Measurements from ENCODE around the gene ZNF649.
A peak's percentile ranks its signal among the peaks of the same experiment; 100 is the strongest.
"Not testable (repeated sequence)": the region's sequence is repeated elsewhere in the genome, so short reads cannot be mapped to it uniquely, and the experiment has no call there.

ZNF649 gene

GRCh38 chr19:51904331-51905165 lies at the start of gene ZNF649:
ZNF649 (minus strand) TSS chr19:51905017; CDS start chr19:51900107, 4,910 bp downstream.
- peak; percentile 90 for DNase-seq

GRCh38 chr19:51948975-51949374 lies 44.2 kb upstream of the ZNF649 start:
- DNase-seq = no peak

DNA sequence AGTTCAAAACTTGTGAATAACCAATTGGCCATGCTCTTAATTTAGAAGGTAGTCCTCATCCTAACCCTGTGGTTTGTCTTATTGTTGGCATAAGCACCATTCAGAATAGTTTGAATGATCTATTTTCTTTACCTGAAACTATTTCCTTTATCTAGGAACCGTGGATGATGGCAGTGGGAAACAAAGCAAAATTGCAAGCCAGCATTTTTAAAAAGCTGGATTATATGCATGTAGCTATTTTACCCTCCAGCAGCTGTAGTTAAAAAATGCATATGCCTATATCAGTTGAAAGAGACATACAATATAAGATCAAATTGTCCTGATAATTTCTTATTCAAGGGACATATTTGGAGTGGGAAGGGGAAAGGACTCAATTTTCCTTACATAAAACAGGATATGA lies 41.8 kb upstream of the ZNF649 start:
- no peak for DNase-seq

DNA sequence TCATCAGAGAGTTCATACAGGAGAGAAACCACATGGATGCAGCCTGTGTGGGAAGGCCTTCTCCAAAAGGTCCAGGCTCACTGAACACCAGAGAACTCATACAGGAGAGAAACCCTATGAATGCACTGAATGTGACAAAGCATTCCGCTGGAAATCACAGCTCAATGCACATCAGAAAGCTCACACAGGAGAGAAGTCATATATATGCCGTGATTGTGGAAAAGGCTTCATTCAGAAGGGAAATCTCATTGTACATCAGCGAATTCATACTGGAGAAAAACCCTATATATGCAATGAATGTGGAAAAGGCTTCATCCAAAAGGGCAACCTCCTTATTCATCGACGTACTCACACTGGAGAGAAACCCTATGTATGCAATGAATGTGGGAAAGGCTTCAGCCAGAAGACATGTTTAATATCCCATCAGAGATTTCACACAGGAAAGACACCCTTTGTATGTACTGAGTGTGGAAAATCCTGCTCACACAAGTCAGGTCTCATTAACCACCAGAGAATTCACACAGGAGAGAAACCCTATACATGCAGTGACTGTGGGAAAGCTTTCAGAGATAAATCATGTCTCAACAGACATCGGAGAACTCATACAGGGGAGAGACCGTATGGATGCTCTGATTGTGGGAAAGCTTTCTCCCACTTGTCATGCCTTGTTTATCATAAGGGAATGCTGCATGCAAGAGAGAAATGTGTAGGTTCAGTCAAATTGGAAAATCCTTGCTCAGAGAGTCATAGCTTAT lies 40.2 kb upstream of the ZNF649 start:
- DNase-seq = no peak

GRCh38 chr19:51938936-51939335 lies 34.1 kb upstream of the ZNF649 start:
- DNase-seq = no peak

- DNase-seq = no peak
These were observed 27.1 kb upstream of the ZNF649 start for GRCh38 chr19:51931921-51932320.

GRCh38 chr19:51927859-51928258 lies 23.0 kb upstream of the ZNF649 start:
- no peak for DNase-seq

GRCh38 chr19:51926784-51927741 lies 22.2 kb upstream of the ZNF649 start, which contains the start of gene ZNF613:
ZNF613 (plus strand) TSS chr19:51927472; CDS start chr19:51936221, 8,749 bp downstream.
- DNase-seq = peak; percentile 94

- no peak for DNase-seq
These were observed 21.6 kb upstream of the ZNF649 start for GRCh38 chr19:51926426-51926783.

DNA sequence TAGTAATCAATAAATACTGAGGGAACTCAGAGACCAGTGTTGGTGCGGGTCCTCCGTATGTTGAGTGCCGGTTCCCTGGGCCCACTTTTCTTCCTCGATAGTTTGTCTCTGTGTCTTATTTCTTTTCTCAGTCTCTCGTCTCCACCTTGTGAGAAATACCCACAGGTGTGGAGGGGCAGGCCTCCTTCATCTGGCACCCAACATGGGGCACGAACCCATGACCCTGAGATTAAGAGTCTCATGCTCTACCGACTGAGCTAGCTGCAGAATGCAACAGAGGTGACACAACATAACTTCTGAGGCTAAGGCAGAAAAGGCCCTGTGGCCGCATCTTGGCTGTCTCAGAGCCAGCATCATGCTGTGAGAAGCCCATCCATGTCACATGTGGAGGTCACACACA lies 17.1 kb upstream of the ZNF649 start:
- no peak for DNase-seq

- no peak for DNase-seq
These were observed 14.8 kb upstream of the ZNF649 start for GRCh38 chr19:51919606-51920005.

- no peak for DNase-seq
These were observed 11.3 kb upstream of the ZNF649 start for GRCh38 chr19:51916167-51916566.

- no peak for DNase-seq
These were observed 10.6 kb upstream of the ZNF649 start for GRCh38 chr19:51915324-51915867.

GRCh38 chr19:51907981-51908380 lies 3.2 kb upstream of the ZNF649 start:
- DNase-seq = not testable (repeated sequence)

DNA sequence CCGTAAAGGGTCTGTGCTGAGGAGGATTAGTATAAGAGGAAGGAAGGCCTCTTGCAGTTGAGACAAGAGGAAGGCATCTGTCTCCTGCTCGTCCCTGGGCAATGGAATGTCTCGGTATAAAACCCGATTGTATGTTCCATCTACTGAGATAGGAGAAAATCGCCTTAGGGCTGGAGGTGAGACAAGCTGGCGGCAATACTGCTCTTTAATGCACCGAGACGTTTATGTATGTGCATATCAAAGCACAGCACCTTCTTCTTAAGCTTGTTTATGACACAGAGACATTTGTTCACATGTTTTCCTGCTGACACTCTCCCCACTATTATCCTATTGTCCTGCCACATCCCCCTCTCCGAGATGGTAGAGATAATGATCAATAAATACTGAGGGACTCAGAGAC lies 1.3 kb upstream of the ZNF649 start:
- not testable (repeated sequence) for DNase-seq

DNA sequence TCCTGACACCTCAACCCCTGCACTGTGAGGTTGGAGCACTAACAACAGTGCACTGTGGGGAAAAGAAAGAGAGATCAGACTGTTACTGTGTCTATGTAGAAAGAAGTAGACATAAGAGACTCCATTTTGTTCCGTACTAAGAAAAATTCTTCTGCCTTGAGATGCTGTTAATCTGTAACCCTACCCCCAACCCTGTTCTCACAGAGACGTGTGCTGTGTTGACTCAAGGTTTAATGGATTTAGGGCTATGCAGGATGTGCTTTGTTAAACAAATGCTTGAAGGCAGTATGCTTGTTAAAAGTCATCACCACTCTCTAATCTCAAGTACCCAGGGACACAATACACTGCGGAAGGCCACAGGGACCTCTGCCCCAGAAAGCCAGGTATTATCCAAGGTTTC lies 822 bp upstream of the ZNF649 start:
- not testable (repeated sequence) for DNase-seq

DNA sequence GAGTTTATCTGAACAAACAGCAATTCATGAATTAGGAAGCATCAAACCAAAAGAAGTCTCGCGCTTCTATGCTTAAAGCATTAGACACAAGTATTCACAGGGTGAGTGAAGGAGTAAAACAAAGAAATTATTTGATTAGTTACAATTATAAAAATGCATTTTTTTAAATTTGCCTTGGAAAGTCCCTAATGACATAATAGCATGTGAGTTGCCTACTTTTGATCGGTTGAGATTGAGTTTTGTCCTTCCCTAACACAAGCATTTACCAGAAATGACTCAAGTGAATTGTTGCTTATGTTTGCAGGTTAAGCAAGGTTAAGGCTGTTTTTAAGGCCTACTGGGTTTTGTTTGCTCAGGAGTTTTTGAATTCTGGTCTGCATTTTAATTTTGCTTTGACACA lies 389 bp upstream of the ZNF649 start:
- no peak for DNase-seq

DNA sequence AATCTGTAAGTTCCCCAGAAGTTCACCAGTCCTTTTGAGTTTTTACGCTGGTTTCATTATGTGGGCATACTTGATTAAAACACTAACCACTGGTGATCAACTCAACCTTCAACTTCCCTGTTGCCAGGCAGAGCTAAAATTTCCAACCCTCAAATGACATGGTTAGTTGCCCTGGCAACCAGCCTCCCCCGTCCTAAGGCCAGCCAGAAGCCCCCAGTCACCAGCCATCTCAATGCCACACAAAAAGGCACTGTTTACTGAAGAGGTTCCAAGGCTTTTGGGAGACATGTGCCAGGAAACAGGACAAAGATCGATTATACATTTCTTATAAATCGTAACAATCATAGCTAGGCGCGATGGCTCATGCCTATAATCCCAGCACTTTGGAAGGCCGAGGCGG lies 1.6 kb downstream of the ZNF649 start:
- no peak for DNase-seq

- no peak for DNase-seq
These were observed 3.0 kb downstream of the ZNF649 start for GRCh38 chr19:51901860-51902259.

- DNase-seq = no peak
These were observed 13.5 kb downstream of the ZNF649 start for GRCh38 chr19:51891193-51891747.

DNA sequence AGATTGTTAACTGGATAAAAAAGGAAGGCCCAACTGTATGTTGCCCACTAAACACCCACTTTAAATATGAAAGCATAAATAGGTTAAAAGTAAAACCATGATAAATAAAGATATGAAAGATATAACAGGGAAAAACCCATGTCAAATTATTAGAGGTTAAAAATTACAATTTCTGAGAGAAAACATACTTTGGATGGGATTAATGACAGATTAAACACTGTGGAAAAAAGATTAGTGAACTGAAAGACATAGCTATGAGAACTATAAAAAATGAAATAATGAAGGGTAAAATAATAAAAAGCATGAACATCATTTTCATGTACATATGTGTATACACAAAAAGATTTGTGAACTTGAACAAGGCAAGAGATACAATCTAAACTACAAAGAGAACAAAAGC lies 14.9 kb downstream of the ZNF649 start:
- DNase-seq = no peak

All from NCI-H146 (cell line).